Measurements from ENCODE around the gene PCLO. TPM values are rescaled to one million over a fixed set of nuclear protein-coding genes. Genes with fewer than 3 reads are reported as not detected.

The PCLO gene
- polyA plus RNA-seq, 3 donors, result not detected

- H3K79me2 ChIP-seq (ENCODE audit: insufficient read depth, low read length), result no peaks in the 10 kb centered on the region
- no peaks in the 10 kb centered on the region for H3K9me3 Mint-ChIP-seq
- H3K9ac ChIP-seq (ENCODE audit: insufficient read depth, low read length, poor library complexity, severe bottlenecking), result no peak overlapping the region
- no peaks in the 10 kb centered on the region for H3K27me3 ChIP-seq (ENCODE audit: control insufficient read depth in 2 of 2, insufficient read depth in 2 of 2, low read length in 2 of 2)
- no peaks in the 10 kb centered on the region for H3K36me3 Mint-ChIP-seq
- no peaks in the 10 kb centered on the region for H3K4me1 Mint-ChIP-seq
- no peak overlapping the region for H3K4me2 ChIP-seq (replicated peaks; ENCODE audit: extremely low read depth, low read length, poor library complexity, severe bottlenecking)
- intact Hi-C loops (cut with micrococcal nuclease), result no loop called here
- no CpG with 5 or more reads among the region's 2 CpGs for WGBS (ENCODE audit: insufficient coverage)
- TF ChIP-seq CTCF (IDR thresholded peaks at IDR 0.05), result no peak
- no peaks in the 10 kb centered on the region for H3K9me3 ChIP-seq (replicated peaks in 1 of 2; ENCODE audit: control insufficient read depth in 1 of 2, insufficient read depth in 1 of 2, low read length in 2 of 2)
- H3K36me3 ChIP-seq (replicated peaks in 1 of 2; ENCODE audit: control insufficient read depth in 1 of 2, insufficient read depth in 2 of 2, low read length in 2 of 2), result no peaks in the 10 kb centered on the region
- no peak overlapping the region for H3K27ac Mint-ChIP-seq
- H4K20me1 ChIP-seq (ENCODE audit: insufficient read depth, low read length), result no peaks in the 10 kb centered on the region
- no peaks in the 10 kb centered on the region for H3K4me1 ChIP-seq (ENCODE audit: control insufficient read depth in 1 of 2, insufficient read depth in 2 of 2, low read length in 2 of 2)
- DNase-seq, result no peak
- no peak overlapping the region for H3K4me3 Mint-ChIP-seq
- no peak overlapping the region for H2AFZ ChIP-seq (ENCODE audit: insufficient read depth, low read depth, low read length, poor library complexity, severe bottlenecking)
- no peak overlapping the region for H3K27ac ChIP-seq (ENCODE audit: low read depth in 1 of 2, low read length in 2 of 2)
- no peaks in the 10 kb centered on the region for H3K27me3 Mint-ChIP-seq (ENCODE audit: low read depth in 3 of 3)
- no peak overlapping the region for H3K4me3 ChIP-seq (replicated peaks in 1 of 3; ENCODE audit: low read depth in 2 of 3, low read length in 3 of 3)
These were observed 177.4 kb downstream of the PCLO start for GRCh38 chr7:82985144-82985802.

DNA sequence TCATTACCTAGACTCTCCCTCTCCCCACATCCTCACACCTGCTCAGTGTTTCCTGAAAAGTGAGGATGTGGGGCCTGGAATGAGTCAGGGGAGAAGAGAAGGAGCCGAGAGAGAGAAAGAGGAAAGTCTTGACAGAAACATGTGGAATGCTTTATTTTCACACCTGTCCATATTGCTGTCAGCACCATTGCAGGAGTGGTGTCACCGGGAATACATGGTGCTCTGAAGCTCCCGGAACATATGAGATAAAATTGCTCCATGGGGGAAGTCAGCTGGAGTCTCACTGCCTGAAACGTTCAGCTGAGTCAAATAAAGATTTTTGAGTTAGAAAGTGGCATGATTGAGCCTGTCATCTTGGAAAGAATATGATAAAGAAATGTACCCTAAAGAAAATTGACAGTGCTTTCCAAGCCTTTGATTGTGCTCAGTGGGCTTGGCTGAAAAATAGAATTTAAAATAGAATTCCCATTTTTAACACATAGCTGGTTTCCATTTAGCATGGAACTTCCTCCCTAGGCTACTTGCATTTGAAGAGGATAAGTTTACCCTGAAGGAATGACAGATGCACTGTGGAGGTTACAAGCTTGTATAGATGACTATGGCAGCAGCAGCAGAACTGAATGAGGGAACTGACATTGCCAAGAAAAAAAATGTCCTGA, 182.4 kb downstream of the PCLO start:
- no peaks in the 10 kb centered on the region for H3K36me3 ChIP-seq (replicated peaks in 1 of 2; ENCODE audit: control insufficient read depth in 1 of 2, insufficient read depth in 2 of 2, low read length in 2 of 2)
- H3K79me2 ChIP-seq (ENCODE audit: insufficient read depth, low read length), result no peaks in the 10 kb centered on the region
- no peak overlapping the region for H2AFZ ChIP-seq (ENCODE audit: insufficient read depth, low read depth, low read length, poor library complexity, severe bottlenecking)
- intact Hi-C loops (cut with micrococcal nuclease), result no loop called here
- Mint-ChIP-seq H3K4me1 (no peaks in the 10 kb centered on the region), H3K27ac (no peak overlapping the region), H3K4me3 (no peak overlapping the region), H3K9me3 (no peaks in the 10 kb centered on the region), H3K27me3 (ENCODE audit: low read depth in 3 of 3) (no peaks in the 10 kb centered on the region), H3K36me3 (no peaks in the 10 kb centered on the region)
- WGBS (ENCODE audit: insufficient coverage), result 92% methylated on average over 2 of the region's 4 CpGs
- no peak overlapping the region for H3K27ac ChIP-seq (ENCODE audit: low read depth in 1 of 2, low read length in 2 of 2)
- H3K9me3 ChIP-seq (replicated peaks in 1 of 2; ENCODE audit: control insufficient read depth in 1 of 2, insufficient read depth in 1 of 2, low read length in 2 of 2), result no peaks in the 10 kb centered on the region
- no peaks in the 10 kb centered on the region for H3K27me3 ChIP-seq (ENCODE audit: control insufficient read depth in 2 of 2, insufficient read depth in 2 of 2, low read length in 2 of 2)
- H3K4me3 ChIP-seq (replicated peaks in 1 of 3; ENCODE audit: low read depth in 2 of 3, low read length in 3 of 3), result no peak overlapping the region
- no peak overlapping the region for H3K4me2 ChIP-seq (replicated peaks; ENCODE audit: extremely low read depth, low read length, poor library complexity, severe bottlenecking)
- no peaks in the 10 kb centered on the region for H3K4me1 ChIP-seq (ENCODE audit: control insufficient read depth in 1 of 2, insufficient read depth in 2 of 2, low read length in 2 of 2)
- DNase-seq, result no peak
- no peak for TF ChIP-seq CTCF (IDR thresholded peaks at IDR 0.05)
- H4K20me1 ChIP-seq (ENCODE audit: insufficient read depth, low read length), result no peaks in the 10 kb centered on the region
- H3K9ac ChIP-seq (ENCODE audit: insufficient read depth, low read length, poor library complexity, severe bottlenecking), result no peak overlapping the region
